Uterus (tissue), 2 donors: ENCODE results near the gene TOX2.

Experiments used
- CTCF ChIP-seq, 4 experiments: fragments of 200-600 bp in 2 of 4; fragments of 450-650 bp in 2 of 4; sonication (generic) in 2 of 4; IDR thresholded peaks; one replicate each; pipeline ENCODE4 v1.5.1; 2016 to 2019; ENCODE audit warnings: antibody characterized with exemption in 4 of 4, mild to moderate bottlenecking in 2 of 4, moderate library complexity in 1 of 4
- POLR2A ChIP-seq, 2 donors: fragments of 450-650 bp; IDR thresholded peaks; one replicate each; pipeline ENCODE4 v1.6.1; 2016; ENCODE audit warnings: antibody characterized with exemption in 2 of 2, mild to moderate bottlenecking in 1 of 2, moderate library complexity in 1 of 2

- TF ChIP-seq CTCF (IDR thresholded peaks at IDR 0.05) = no peak
- no peak for TF ChIP-seq POLR2A (IDR thresholded peaks at IDR 0.05)
These were observed 203.8 kb downstream of the TOX2 start for GRCh38 chr20:44118185-44119033.
